OCI-LY7 (cell line): ENCODE measurements around the gene SLC5A1.

ENCODE experiments used
- EZH2phosphoT487 ChIP-seq: fragments of 200-600 bp; sonication (generic); IDR thresholded peaks from 2 replicates; pipeline ENCODE4 v1.6.1; 2018; ENCODE audit warnings: low read depth, borderline replicate concordance, mild to moderate bottlenecking, mixed run types, antibody characterized with exemption, low read length, moderate library complexity, mixed read lengths
- TF ChIP-seq, protein P1 (sequence below): fragments of 200-600 bp; sonication (generic); conservative IDR thresholded peaks from 2 replicates; pipeline ENCODE4 v1.5.1; 2014; ENCODE audit warnings: mild to moderate bottlenecking, antibody characterized with exemption, low read length, moderate library complexity, mixed read lengths

DNA sequence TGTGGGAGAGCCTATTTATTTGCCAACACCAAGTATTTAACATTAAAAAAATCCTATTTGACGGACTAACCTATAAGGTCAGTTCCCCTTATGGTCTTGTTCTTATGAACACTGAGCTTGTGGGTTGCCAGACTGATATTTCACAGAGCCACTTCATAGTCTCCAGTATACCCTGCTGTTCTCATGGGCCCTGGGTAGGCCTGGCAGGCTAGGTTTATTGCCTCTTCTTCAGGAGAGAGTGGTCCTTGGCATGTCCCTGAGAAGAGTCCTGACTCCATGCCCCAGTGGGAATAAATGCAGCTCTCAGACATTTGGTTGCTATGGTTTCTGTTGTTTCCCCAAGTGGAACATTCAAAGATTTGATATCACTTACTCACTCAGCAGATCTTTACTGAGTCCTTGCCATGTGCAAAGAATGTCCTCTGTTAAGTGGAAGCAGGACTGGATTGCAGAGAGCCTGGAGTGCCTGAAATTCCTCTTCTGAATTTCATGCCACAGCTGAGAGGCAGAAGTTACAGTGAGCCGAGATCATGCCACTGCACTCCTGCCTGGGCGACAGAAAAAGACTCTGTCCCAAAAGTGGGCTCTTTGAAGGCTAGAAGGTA, 15.7 kb downstream of the SLC5A1 start:
- TF ChIP-seq, protein P1, sequence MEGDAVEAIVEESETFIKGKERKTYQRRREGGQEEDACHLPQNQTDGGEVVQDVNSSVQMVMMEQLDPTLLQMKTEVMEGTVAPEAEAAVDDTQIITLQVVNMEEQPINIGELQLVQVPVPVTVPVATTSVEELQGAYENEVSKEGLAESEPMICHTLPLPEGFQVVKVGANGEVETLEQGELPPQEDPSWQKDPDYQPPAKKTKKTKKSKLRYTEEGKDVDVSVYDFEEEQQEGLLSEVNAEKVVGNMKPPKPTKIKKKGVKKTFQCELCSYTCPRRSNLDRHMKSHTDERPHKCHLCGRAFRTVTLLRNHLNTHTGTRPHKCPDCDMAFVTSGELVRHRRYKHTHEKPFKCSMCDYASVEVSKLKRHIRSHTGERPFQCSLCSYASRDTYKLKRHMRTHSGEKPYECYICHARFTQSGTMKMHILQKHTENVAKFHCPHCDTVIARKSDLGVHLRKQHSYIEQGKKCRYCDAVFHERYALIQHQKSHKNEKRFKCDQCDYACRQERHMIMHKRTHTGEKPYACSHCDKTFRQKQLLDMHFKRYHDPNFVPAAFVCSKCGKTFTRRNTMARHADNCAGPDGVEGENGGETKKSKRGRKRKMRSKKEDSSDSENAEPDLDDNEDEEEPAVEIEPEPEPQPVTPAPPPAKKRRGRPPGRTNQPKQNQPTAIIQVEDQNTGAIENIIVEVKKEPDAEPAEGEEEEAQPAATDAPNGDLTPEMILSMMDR, result no peak
- TF ChIP-seq EZH2phosphoT487, result no peak
